Astrocyte (in vitro differentiated cells and primary cell): ENCODE measurements around the gene DCUN1D2.

Source experiments
- EZH2 ChIP-seq: IDR thresholded peaks from 2 replicates; pipeline ENCODE4 v1.6.1; 2012; ENCODE audit warnings: mild to moderate bottlenecking, low read length, inconsistent platforms; ENCODE audit not compliant: insufficient read depth
- TF ChIP-seq, protein P1 (sequence below): IDR thresholded peaks from 2 replicates; pipeline ENCODE4 v1.5.1; 2011; ENCODE audit warnings: low read depth, mild to moderate bottlenecking, inconsistent platforms, low read length, moderate library complexity; ENCODE audit not compliant: insufficient read depth

DNA sequence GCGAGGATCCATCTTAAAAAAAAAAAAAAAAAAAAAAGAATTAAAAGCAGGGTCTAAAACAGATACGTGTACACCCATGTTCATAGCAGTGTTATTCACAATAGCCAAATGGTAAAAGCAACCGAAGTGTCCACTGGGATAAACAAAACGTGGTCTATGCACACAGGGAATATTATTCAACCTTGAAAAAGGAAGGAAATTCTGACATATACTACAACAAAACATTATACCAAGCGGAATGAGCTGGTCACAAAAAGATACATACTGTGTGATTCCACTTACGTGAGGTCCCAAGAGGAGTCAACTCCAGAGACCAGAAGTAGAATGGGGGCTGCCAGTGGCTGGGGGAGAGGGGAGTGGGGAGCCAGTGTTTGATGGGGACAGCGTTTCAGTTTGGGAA is 22.5 kb downstream of the DCUN1D2 start:
- TF ChIP-seq, protein P1, sequence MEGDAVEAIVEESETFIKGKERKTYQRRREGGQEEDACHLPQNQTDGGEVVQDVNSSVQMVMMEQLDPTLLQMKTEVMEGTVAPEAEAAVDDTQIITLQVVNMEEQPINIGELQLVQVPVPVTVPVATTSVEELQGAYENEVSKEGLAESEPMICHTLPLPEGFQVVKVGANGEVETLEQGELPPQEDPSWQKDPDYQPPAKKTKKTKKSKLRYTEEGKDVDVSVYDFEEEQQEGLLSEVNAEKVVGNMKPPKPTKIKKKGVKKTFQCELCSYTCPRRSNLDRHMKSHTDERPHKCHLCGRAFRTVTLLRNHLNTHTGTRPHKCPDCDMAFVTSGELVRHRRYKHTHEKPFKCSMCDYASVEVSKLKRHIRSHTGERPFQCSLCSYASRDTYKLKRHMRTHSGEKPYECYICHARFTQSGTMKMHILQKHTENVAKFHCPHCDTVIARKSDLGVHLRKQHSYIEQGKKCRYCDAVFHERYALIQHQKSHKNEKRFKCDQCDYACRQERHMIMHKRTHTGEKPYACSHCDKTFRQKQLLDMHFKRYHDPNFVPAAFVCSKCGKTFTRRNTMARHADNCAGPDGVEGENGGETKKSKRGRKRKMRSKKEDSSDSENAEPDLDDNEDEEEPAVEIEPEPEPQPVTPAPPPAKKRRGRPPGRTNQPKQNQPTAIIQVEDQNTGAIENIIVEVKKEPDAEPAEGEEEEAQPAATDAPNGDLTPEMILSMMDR = no peak
- no peak for TF ChIP-seq EZH2
